ENCODE results near the gene NT5M.

GRCh38 chr17:17360087-17360730, 57.0 kb downstream of the NT5M start:
- no peak for TF ChIP-seq CTCF (IDR thresholded peaks at IDR 0.05)
- no peak for TF ChIP-seq ZFX (IDR thresholded peaks at IDR 0.05; ENCODE audit: borderline replicate concordance)

All from 22Rv1 (cell line).